Measurements from ENCODE around the gene AFF4. TPM values are rescaled to one million over a fixed set of nuclear protein-coding genes. Genes with fewer than 3 reads are reported as not detected.

Gene AFF4
- total RNA-seq, 1 donor from 2014 or later, result 74.3 TPM

DNA sequence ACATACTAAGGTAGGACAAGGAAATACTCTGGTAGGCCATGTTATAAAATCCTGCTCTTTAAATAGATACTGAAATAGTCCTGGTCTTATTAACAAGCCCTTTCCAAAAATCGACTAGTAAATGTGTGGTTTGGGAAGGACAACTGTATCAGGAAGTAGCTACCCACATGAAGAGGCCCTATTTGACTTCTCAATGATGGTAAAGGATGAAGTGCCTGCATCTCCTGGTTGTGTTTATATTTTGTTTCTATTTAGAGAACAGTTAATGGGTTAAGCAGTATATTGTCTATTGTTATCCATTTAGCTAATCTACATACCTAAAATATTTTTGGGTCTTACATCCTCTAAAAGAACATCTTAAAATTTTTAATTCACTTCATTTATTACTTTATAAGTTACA, 109.6 kb downstream of the AFF4 start:
- no peak for ATAC-seq

DNA sequence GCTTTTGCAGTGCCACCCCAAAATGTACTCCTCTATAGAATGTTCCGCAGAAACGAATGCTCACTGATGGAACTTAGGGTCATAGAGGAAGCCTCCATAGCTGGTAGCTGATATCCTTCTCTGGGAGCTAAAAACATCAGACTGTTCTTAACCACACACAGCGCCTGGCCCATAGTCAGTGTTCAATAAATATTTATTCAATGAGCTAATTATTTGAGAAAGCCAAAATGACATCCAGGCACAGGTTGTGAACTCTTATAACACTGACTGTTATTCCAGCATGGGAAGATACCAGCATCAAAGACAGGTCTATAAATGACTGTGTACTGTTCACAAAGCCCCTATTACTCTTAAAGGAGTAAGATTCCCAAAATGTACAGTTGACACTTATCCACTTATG, 110.1 kb downstream of the AFF4 start:
- no peak for ATAC-seq

DNA sequence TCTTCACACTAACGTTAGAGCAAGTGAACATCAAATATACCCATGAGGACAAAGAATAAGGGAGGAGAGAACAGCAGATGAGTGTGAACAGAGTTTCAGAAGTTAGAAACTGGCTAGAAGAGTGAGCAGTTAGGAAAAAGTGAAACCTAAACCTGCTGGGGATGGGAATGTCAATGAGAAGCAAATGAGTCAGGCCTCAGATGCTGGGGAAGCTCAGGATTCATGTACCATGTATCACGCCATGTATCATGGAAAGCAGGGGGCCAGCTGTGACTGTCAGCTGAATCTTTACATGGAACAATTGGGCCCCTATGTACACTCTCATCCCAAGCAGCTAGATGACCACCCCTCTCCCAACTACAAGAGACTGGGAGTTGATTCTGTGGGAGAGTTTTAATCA, 113.4 kb downstream of the AFF4 start:
- ATAC-seq, result no peak

DNA sequence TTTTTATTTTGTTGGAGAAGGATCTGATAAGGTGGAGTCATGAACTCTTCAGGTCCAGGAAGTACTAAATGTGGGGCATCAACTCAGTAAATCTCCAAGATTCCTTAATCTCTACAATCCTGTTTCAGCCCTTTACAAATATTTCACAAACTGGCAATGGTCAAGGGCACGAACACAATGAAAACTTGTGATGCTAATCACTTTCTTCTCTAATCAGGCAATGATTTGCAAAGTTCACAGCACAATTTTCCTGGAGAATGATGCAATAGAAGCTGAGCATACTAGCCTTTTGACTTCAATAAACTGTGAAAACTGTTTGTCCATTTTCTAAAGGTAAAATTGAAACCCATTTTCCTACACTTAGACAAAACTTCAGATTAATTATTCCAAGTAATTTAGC, 114.1 kb downstream of the AFF4 start:
- ATAC-seq, result no peak

DNA sequence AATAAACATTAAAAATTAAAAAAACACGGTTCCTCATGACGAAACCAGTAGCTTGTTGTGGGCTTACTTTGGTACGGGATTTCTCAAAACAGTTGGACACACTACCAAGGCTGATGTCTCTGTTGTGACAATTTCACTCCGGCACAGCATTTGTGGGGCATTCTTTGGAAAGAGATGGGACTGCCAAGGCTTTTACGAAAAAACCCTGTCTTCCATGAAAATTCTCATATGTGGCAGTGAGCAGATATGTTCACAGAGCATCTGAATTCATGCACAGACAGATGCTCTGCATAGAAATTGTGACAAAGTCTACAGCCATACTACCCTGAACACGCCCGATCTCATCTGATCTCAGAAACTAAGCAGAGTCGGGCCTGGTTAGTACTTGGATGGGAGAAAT, 115.2 kb downstream of the AFF4 start:
- ATAC-seq, result no peak

DNA sequence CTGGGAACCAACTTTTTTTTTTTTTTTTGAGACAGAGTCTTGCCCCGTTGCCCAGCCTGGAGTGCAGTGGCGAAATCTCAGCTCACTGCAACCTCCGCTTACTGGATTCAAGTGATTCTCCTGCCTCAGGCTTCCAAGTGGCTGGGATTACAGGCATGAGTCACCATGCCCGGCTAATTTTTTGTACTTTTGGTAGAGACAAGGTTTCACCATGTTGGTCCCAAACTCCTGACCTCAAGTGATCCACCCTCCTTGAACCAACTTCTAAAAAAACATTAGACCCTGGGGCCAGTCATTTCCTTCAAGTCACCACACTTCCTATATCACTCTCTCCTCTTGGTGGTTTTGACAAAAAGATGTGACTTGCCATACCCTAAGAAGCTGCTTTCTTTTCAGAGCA, 122.1 kb downstream of the AFF4 start:
- ATAC-seq, result peak; percentile 46

DNA sequence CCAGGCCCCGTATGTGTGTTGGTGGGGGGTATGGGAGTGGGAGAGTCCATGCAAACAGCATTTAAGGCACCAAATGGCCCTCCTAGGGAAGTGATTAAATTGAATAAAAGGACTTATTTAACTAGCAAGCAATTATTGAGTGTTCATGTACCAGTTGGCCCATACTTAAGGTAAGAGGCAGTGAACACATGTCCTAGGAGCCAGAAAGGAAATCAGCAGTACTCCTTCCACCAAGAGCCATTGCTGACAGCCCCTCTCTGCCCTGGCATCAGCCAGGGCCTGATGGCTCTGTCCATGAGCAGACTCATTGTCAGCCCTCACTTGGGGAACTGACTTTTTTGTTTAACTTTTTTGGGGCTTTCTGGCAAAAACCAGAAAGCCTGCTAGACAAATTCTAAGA, 122.5 kb downstream of the AFF4 start:
- no peak for ATAC-seq

DNA sequence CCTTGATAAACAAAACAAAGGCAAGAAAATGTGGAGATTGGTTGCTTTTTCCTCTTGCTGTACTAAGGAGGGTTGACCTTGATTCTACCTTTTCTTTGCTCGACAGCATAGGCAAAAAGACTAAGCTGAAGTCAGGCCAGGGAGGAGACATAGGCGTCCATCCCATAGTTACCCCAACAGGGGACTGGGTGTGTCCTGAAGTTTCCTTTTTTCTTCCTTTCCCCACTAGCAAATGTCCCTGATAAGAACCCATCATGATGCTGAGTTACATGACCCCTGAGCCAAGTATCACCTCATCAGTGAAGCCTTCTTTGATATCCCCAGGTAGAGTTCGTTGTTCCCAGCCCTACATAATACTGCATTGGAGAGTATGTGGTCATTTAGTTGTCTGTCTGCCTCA, 123.1 kb downstream of the AFF4 start:
- no peak for ATAC-seq

DNA sequence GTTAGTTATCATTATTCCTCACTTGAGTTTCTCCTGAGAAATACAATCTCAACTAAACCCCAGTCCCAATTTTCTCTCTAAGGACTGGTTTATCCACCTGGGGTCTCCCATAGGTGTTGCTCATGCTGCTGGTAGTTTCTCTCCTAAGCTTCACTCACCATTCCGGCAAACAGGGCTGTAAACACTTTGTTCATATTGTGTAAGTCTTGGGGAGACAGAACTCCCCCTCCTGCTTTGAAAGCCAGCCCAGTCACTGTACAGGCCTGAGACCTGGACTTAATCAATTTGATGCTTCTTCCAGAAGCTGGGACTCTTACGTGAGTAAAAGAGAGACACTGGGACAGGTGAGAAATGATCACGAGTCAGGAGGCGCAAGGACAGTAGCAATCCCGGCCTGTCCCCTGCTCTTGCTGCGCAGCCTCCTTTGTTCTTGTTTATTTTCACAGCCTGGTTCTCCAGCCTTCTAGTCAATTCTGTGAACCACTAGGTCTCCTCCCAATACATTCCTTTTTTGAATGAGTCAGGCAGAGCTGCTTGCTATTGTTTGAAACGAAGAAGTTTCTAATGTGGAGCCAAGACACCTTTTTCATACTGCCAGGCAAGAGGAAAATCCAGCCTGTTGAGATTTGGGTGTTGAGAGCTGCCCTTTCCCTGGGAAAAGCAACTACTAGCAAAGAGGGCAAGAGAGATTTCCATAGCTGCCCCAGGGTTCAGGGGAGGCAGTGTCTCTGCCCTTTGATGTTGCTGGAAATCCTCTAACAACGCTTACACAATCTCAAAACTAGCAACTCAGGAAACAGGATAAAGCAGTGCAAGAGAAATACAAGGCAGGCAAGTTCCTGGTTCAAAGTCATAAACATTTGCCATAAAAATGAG, 123.8 kb downstream of the AFF4 start:
- ATAC-seq, result peak; percentile 81

DNA sequence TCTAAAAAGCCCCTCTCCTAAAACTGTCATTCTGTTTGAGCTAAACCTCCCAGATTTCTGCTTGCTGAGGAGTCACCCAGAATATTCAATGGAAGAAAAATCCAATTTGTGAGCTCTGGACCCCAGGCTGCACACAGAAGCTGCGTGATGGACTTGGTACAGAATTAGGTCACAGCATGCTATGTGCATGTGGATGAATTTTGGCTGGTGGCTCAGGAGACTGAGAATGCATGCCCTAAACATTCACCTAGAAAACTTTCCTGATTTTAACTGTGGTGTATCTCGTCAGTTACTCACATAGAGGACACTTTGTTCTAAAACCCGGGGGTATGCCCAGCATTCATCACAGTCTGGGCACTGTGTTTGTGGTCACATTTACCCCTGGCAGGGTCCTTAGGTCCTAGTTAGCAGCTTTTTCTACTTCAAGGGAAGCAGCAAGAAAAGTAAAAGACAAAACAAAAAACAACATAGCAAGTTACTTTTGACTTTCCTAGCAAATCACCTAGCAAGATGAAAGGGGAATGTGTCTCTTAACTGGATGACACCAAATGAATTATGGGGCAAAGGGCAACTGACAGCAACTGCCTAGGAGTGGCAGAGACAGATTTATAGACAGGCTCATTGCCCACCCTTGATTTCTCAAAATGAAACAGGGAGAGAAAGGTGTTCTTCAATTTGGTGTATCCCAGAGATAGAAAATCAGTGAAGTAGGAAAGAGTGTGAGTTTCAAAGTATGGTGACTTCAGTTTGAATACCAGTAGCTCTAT, 124.7 kb downstream of the AFF4 start:
- no peak for ATAC-seq

DNA sequence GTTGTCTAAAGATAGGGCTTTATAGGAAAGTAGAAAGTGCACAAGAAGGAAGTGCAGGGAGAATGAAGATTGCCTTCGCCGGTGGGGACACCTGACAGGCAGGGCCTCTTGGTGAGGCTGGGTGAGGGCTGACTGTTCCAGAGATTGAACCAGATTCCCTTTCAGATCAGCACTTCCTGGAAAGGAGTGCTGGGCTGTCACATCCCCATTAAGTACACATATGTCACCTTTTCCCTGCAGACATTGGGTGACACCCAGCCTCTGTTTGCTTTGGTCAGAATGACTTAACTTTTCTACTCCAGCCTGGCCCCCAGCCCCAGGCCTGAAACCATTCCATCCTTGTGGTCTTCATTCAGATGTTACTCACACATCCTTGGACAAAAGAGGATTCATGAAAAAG, 125.6 kb downstream of the AFF4 start:
- ATAC-seq, result peak; percentile 32

DNA sequence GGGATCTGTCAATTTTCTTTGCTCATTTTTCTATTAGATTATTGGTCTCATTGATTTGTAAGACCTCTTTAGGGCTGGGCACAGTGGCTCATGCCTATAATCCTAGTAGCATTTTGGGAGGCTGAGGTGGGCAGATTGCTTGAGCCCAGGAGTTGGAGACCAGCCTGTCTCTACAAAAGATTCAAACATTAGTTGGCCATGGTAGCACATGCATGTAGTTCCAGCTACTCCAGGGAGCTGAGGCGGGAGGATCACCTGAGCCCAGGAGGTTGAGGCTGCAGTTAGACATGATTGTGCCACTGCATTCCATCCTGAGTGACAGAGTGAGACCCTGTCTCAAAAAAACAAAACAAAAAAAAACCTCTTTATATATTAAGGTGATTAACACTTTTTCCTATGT, 126.6 kb downstream of the AFF4 start:
- no peak for ATAC-seq

DNA sequence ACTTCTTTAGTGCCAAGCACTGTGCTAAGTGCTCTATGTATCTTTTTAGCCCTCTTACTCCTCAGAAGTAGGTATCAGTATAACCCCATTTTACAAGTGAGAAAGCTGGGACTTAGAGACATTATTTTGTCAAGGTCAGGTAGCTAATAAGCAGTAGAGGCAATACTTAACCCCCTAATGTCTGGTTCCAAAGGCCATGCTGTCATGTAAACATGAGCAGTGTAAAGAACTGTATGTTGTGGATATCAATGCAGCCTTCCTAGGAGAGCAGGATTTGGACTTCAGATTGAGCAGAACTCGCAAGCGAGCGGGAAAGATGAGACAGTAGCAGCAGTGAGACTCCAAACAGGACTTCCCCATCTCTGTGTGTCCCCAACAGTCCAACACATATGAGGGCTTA, 129.4 kb downstream of the AFF4 start:
- no peak for ATAC-seq

DNA sequence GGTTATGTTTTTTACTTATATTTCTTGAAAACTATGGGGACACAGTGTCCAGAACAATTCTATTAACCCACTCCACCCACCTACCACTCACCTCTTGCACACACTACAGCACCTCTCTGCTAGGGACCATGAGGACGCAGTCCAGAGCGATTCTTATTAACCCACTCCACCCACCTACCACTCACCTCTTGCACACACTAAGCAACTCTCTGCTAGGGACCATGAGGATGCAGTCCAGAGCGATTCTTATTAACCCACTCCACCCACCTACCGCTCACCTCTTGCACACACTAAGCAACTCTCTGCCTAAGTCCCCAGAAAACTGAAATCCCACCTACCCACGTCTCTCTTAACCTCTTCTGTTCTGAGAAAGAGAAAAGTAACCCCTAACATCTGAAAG, 130.8 kb downstream of the AFF4 start:
- ATAC-seq, result no peak

DNA sequence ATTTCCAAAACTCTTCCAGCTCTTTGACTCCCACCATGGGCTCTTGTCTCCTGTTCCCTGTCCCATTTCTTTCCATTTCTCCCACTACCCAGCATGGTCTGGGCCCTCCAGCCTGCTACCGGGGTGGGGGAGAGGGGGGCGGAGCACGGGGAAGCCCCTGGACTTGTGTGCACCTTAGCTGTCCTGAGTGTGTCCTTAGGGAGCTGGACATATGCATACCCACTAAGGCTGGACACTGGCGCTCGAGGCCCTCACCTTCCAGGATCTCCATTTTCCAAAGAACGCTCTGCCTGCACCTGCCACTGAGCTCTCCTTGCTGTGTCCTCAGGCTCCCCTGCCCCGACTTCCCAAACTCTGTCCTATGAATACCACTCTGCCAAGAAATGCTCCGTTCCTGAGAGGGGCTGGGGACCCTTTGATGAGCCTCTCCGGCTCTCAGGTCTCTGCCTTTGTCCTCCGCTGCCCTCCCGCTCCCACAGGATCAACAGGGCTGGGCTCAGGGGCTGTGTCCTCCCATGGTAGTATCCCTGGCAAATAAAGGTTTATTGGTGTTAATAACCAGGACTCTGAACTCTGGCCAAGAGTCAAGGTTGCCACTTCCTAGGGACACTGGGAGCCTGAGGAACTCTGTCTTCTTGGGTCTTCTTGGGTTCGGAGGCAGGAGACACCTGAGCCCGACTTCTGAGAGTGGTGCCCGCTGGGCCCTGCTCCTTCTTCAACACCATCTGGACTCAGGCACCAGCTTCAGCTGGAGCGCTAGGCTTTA, 132.2 kb downstream of the AFF4 start:
- ATAC-seq, result no peak

DNA sequence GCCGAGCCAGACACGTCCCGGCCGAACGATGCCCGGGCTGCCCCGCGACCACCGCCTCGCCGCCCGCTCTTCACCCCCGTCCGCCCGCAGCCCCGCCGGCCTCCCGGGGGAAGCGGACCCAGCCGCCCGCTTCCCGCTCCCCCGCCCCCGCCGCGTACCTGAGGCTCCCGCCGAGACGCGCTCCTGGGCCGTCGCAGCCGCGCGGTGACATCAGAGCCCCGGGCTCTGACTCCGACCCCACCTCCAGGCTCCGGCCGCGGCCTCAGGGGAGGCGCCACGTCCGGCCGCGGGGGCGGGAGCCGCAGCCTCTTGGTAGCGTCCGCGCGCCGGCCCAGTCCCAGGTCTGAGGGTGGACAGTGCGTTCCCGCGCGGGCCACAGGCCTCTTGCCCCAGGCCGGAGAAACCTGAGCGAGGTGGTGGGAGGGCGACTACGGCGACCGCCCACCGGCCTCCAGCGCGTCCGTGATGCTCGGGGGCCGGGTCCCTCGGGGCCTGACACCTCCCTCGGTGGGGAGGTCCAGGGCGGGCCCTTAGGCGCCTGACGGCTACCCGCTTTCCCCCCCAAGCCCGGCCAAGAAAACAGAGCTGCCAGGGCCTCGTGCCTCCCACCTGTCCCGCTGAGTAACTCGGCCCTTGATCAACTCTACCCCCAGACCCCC, 132.9 kb downstream of the AFF4 start, which contains the start of gene SHROOM1:
SHROOM1 (minus strand) TSS at position 212 of the 659 bp plus-strand sequence. CDS start 4,507 bp downstream, outside the sequence.
- ATAC-seq, result peak; percentile 68

DNA sequence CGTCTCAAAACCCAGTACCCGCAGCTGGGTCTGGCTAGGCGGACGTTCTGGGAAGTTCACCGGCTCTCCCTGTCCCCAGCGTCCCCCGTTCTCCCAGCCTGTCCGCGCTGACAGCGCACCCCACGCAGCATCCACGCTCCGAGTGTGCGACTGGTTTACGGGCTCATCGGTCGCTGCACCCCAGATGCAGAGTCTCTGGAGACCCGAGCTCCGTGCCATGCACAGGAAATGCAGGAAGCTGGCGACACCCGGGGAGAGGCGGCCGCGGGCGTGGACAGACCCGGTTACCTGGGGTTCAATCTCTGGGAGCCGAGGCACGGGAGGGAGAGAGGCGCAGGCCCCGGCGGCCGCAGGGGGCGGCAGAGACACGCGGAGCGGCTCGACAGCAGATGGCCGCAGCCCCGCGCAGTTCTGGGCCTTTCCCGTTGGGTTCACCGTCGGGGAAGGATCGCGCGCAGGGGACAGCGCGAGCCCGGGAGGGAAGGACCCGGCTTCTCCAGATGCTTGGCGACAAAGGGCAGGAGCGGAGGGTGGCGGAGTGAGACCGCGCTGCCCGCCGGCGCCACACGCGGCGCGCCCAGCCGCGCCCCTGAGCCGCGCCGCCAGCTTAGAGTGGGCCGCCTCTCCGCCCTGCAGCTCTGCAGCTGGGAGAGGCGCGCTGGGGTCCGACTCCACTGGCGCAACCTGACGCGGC, 133.5 kb downstream of the AFF4 start:
- ATAC-seq, result peak; percentile 88

DNA sequence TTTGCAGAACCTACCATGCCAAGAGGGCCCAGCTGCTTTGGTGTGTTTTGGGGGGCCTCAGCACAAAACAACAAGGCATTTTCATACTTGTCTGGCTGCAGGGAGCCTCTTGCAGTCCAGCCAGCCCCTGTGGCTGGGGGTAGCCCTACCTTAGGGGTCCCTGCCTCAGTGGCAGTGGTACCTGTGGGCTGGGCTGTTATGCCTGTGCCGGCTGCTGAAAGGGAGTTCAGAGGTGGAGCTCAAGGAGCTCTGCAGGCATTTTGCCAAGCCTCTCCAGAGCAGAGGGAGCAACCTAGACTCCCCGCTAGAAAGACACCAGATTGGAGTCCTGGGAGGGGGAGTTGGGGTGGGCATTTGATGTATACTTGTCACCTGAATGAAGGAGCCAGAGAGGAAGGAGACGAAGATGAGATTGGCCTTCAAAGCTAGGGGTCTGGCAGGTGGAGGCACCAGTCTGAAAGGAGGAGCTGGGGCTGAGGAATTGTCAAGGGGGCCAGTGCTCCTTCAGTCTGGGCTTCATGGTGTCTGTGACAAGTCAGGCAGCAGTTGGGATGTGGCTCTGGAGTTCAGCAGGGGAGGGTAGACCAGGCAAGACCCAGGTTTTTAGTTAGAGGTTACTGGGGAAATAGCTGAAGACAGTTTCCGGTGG, 134.5 kb downstream of the AFF4 start:
- no peak for ATAC-seq

DNA sequence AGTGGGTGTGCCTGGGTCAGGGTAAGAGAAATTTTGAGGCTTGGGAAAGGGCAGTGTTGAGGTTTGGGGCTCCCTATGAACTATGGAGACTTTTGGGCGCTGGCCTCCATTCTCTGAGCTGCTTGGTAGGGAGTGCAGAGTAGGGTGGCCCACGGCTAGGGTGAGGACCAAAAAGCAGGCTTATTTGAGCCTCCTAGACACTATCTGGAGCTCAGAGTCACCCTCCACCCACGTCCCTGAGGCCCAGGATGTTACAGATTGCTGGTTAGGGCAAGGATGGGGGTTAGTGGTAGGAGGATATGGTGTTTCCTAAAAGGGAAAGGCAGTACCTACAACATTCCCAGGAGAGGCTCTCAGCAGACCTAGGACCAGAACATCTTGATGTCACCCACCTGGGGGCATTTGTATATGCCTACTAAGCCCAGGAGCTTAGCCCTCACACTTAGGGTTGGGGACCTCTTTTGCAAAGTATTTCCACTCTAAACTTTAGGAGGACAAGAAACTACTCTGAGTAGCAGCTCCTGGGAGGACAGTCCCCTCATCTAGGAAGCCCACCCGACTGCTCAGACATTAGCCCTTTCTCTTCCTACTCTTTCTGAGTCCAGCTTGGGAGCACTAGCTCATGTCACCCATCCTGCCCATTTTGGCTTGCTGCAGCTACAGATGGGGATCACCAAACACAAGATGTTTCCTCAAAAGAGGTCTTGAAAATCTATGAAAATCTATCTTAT, 135.3 kb downstream of the AFF4 start:
- ATAC-seq, result no peak

DNA sequence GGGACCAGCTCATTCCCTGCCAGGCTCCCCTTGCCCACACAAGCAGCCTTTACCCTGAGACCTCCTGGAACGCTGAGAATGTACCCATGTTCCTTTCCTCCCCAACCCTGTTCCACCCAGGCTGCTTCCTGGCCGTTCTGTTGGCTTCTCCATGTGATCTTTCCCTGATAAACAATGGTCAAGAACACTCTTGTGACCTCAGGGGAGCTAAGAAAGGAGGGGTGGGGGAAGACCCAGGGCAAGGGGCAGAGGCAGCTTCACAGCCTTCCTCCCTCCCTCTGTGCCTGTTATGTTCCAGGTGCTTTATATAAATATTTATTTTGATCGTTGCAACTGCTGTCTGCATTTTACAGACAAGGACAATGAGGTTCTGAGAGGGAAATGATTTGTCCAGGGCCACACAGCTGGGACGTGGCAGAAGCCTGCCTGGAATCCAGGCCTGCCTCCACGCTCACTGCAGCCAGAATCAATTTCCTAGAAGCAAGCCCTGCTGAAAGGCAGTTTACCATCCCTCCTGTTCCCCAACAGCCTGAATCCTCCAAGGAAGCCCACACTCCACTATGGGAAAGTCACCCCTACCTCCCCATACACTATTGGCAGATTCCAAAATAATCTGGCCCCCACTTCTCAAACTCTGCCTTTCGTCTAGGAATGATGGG, 136.9 kb downstream of the AFF4 start:
- ATAC-seq, result no peak

Data from esophagus mucosa (tissue), 1 donor.